Activated B cell treated with CpG ODN at 0.5 μM for 24 hours (primary cell): ENCODE measurements around the gene KLHL35. TPM values are rescaled to one million over a fixed set of nuclear protein-coding genes. Genes with fewer than 3 reads are reported as not detected.

ENCODE experiments used
- ATAC-seq: fragments of 200-7000 bp; cut with Tn5 transposase; one replicate; pipeline ENCODE4 v1.10.0; 2021; ENCODE audit warnings: low read depth, mild to moderate bottlenecking, moderate library complexity
- CTCF ChIA-PET: fragments of 350-600 bp; sonication (Branson Sonifier 250); formaldehyde crosslinking; loops from one replicate; lab custom pipeline; 2021; ENCODE audit warnings: antibody characterized with exemption; lab: Charles Lee
- POLR2A ChIA-PET: fragments of 350-600 bp; sonication (Branson Sonifier 250); formaldehyde crosslinking; loops from one replicate; lab custom pipeline; 2021; ENCODE audit warnings: antibody characterized with exemption; lab: Charles Lee
- DNase-seq: peaks from one replicate; pipeline ENCODE4 v3.0.0; 2022
- H3K27ac Mint-ChIP-seq: one replicate; pipeline ENCODE4 v1.8.0; 2020; ENCODE audit warnings: mixed read lengths
- H3K27me3 Mint-ChIP-seq: one replicate; pipeline ENCODE4 v1.8.0; 2021; ENCODE audit warnings: mixed read lengths
- H3K36me3 Mint-ChIP-seq: one replicate; pipeline ENCODE4 v1.8.0; 2021; ENCODE audit warnings: low read depth, mixed read lengths
- H3K4me1 Mint-ChIP-seq: one replicate; pipeline ENCODE4 v1.8.0; 2021; ENCODE audit warnings: mixed read lengths
- H3K4me3 Mint-ChIP-seq: one replicate; pipeline ENCODE4 v1.8.0; 2020; ENCODE audit warnings: mild to moderate bottlenecking, mixed read lengths
- H3K9me3 Mint-ChIP-seq: one replicate; pipeline ENCODE4 v1.8.0; 2020; ENCODE audit warnings: mixed read lengths
- intact Hi-C: fragments of 100-400 bp; cut with micrococcal nuclease; formaldehyde crosslinking; loops from one replicate; pipeline ENCODE4 v1.15.1; 2024
- total RNA-seq: library from RNA; stranded (reverse); gene quantifications from 2 replicates; pipeline ENCODE4 v1.2.3, GENCODE V29; 2022
- TF ChIP-seq, protein P1 (sequence below): fragments of 200-600 bp; IDR thresholded peaks from one replicate; pipeline ENCODE4 v1.8.0; 2022; ENCODE audit warnings: antibody characterized with exemption, mild to moderate bottlenecking

Gene KLHL35
- total RNA-seq, 1 donor from 2014 or later: 0.11 TPM

DNA sequence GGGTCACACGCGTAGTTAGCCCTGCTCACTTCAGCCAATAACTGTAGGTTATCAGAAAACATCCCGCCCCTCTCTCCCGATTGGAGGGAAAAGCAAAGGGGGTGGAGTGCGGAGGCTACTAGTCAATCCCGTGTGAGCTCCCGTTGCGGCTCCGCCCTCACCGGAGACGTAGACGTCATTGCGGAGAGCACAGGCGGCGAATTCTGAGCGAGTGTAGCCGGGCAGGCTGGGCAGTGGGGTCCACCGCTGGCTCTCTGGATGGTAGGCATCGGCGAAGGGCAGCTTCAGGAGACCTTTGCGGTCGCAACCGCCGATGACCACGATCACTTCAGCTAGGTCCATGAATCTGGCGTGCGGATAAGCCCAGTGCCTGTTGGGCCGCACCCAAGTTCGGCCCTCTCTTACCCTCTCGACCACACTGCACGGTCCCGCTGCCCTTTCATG is 4.7 kb downstream of the KLHL35 start:
- intact Hi-C loops: no loop called here
- Mint-ChIP-seq H3K36me3 (no peaks in the 10 kb centered on the region), H3K9me3 (no peaks in the 10 kb centered on the region), H3K27me3 (peaks cover 37% of the 10 kb centered on the region), H3K27ac (no peak overlapping the region), H3K4me1 (peaks cover 26% of the 10 kb centered on the region), H3K4me3 (peak overlapping the region; percentile 76)
- POLR2A ChIA-PET: no interaction called here
- DNase-seq (peak; percentile 53), ATAC-seq (peak; percentile 78)
- TF ChIP-seq, protein P1, sequence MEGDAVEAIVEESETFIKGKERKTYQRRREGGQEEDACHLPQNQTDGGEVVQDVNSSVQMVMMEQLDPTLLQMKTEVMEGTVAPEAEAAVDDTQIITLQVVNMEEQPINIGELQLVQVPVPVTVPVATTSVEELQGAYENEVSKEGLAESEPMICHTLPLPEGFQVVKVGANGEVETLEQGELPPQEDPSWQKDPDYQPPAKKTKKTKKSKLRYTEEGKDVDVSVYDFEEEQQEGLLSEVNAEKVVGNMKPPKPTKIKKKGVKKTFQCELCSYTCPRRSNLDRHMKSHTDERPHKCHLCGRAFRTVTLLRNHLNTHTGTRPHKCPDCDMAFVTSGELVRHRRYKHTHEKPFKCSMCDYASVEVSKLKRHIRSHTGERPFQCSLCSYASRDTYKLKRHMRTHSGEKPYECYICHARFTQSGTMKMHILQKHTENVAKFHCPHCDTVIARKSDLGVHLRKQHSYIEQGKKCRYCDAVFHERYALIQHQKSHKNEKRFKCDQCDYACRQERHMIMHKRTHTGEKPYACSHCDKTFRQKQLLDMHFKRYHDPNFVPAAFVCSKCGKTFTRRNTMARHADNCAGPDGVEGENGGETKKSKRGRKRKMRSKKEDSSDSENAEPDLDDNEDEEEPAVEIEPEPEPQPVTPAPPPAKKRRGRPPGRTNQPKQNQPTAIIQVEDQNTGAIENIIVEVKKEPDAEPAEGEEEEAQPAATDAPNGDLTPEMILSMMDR: no peak
- CTCF ChIA-PET: no interaction called here

DNA sequence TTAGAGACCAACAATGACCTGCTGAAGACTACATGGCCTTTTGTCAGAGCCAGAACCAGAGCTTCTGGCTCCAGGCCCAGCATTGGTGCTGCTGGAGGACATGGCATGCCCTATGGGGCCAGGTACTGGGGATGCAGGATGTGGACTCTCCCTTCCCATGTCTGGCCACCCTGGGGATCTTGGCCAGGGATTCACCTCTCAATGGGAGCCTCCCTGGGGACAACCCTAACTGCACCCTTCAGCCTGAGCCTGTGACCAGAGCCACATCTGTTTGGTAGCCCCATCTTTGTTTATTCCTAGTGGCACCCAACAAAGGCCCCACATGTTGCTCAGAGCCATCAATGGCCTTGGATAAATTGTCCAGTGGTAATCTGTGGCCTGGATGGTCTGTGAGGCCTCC is 5.8 kb downstream of the KLHL35 start:
- H3K36me3 Mint-ChIP-seq: peaks cover under 1% of the 10 kb centered on the region
- POLR2A ChIA-PET: interaction anchor here (1.4 kb wide), 1 partner anchor 26 kb away, joined by 5 read pairs; no protein-coding TSS in a partner anchor

DNA sequence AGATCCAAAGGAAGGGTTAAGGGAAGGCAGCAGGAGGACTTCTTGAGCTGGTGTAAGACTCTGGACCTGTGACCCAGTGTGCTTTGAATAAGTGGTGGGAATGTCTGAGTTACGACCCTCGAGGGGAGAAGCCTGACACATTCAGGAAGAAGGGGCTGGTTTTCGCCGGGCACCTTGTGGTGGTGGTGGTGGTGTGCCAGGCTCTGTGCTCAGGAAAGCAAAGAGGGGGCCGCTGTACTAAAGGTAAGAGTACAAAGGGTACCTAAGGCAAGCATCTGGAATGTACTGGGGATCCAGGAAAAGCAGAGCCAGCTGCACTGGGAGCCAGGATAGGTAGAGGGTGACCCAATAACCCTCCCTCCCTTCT is 6.3 kb downstream of the KLHL35 start:
- H3K27me3 Mint-ChIP-seq: peaks cover 24% of the 10 kb centered on the region

More for the DNA sequence above, 5.8 kb downstream of the KLHL35 start:
- intact Hi-C loops: no loop called here
- Mint-ChIP-seq H3K27me3 (peaks cover 28% of the 10 kb centered on the region), H3K4me3 (no peak overlapping the region), H3K27ac (no peak overlapping the region), H3K4me1 (peaks cover 26% of the 10 kb centered on the region), H3K9me3 (no peaks in the 10 kb centered on the region)
- TF ChIP-seq, protein P1: no peak
- CTCF ChIA-PET: interaction anchor here (1.2 kb wide), 1 partner anchor 19 kb away, joined by 3 read pairs; no protein-coding TSS in a partner anchor
- DNase-seq (no peak), ATAC-seq (no peak)

DNA sequence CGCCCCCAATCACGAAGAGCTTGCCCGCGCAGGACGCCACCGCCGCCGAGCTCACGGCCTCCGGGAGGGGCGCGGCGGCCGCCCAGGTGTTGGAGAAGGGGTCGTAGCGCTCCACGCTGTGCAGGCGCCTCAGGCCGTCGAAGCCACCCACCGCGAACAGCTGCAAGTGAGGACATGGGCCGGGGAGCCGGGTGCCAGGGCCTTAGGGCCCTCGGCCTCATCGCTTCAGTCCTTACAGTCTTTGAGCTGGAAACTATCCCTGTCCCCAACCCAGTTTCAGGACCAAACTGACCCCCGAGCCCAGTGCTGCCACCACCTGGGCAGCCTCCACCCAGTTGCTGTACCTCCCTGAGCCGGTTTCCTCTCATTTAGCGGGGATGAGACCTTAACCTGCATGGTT is 7.6 kb downstream of the KLHL35 start:
- Mint-ChIP-seq H3K4me3 (no peak overlapping the region), H3K9me3 (no peaks in the 10 kb centered on the region), H3K27me3 (peaks cover 13% of the 10 kb centered on the region), H3K4me1 (peaks cover 18% of the 10 kb centered on the region), H3K36me3 (peaks cover 6% of the 10 kb centered on the region), H3K27ac (no peak overlapping the region)
- TF ChIP-seq, protein P1: no peak
- ChIA-PET CTCF (interaction anchor here (1.0 kb wide), 1 partner anchor 20 kb away, joined by 3 read pairs; no protein-coding TSS in a partner anchor), POLR2A (interaction anchor here (1.4 kb wide), 1 partner anchor 25 kb away, joined by 5 read pairs; no protein-coding TSS in a partner anchor)
- ATAC-seq: no peak
- intact Hi-C loops: no loop called here
- no peak for DNase-seq

More for the DNA sequence above, 6.3 kb downstream of the KLHL35 start:
- ATAC-seq (no peak), DNase-seq (no peak)
- H3K4me3 Mint-ChIP-seq: no peak overlapping the region
- intact Hi-C loops: no loop called here
- ChIA-PET CTCF (interaction anchor here (1.2 kb wide), 1 partner anchor 19 kb away, joined by 3 read pairs; no protein-coding TSS in a partner anchor), POLR2A (interaction anchor here (1.4 kb wide), 1 partner anchor 26 kb away, joined by 5 read pairs; no protein-coding TSS in a partner anchor)
- H3K36me3 Mint-ChIP-seq: peaks cover 4% of the 10 kb centered on the region
- no peaks in the 10 kb centered on the region for H3K9me3 Mint-ChIP-seq
- TF ChIP-seq, protein P1: no peak
- no peak overlapping the region for H3K27ac Mint-ChIP-seq
- peaks cover 26% of the 10 kb centered on the region for H3K4me1 Mint-ChIP-seq

DNA sequence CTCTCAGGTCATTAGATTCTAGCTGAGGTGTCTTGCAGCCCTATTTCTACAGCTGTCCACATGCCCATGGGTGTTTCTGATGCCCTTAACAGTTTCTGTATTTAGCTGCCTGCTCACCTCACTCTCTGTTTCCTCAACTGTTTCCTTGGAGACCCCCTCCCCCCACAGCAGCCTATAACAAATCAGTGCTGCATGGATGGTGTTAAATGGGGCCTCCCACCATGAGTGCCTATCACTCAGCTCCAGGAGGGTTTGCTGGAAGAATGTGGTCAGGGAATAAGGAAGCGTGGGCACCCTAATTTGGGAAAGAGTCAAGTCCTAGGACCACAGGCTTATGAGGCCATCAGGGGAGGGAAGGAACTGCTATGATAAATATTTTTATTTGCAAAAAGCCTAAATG is 8.6 kb downstream of the KLHL35 start:
- H3K36me3 Mint-ChIP-seq: peaks cover 6% of the 10 kb centered on the region
- TF ChIP-seq, protein P1: no peak
- ATAC-seq (no peak), DNase-seq (no peak)
- no peaks in the 10 kb centered on the region for H3K9me3 Mint-ChIP-seq
- ChIA-PET POLR2A (interaction anchor here (0.7 kb wide), 1 partner anchor 9 kb away, joined by 5 read pairs; no protein-coding TSS in a partner anchor), CTCF (no interaction called here)
- intact Hi-C loops: no loop called here
- peaks cover 12% of the 10 kb centered on the region for H3K27me3 Mint-ChIP-seq
- H3K4me1 Mint-ChIP-seq: peaks cover 17% of the 10 kb centered on the region
- no peak overlapping the region for H3K4me3 Mint-ChIP-seq
- no peak overlapping the region for H3K27ac Mint-ChIP-seq
